Loucy (cell line): Measurements from ENCODE around the gene LIN28B.
A peak's percentile ranks its signal among the peaks of the same experiment; 100 is the strongest.
"Not testable (repeated sequence)": the region's sequence is repeated elsewhere in the genome, so short reads cannot be mapped to it uniquely, and the experiment has no call there.

Experiments used
- H2AFZ ChIP-seq: fragments of 200-600 bp; sonication (generic); 2 replicates; pipeline ENCODE4 v1.6.0; 2016; ENCODE audit warnings: antibody characterized with exemption, mild to moderate bottlenecking, low read length, moderate library complexity
- H3F3A ChIP-seq: fragments of 200-600 bp; 2 replicates; pipeline ENCODE4 v1.6.0; 2016; ENCODE audit warnings: antibody characterized with exemption, low read depth, mild to moderate bottlenecking
- H3K27me3 ChIP-seq: fragments of 200-600 bp; sonication (generic); 2 replicates; pipeline ENCODE4 v1.6.1; 2014; ENCODE audit warnings: low read length, mild to moderate bottlenecking; ENCODE audit not compliant: insufficient read depth, poor library complexity, severe bottlenecking
- H3K36me3 ChIP-seq: fragments of 200-600 bp; sonication (generic); 2 replicates; pipeline ENCODE4 v1.6.1; 2016; ENCODE audit warnings: low read length; ENCODE audit not compliant: insufficient read depth
- H3K4me1 ChIP-seq: fragments of 200-600 bp; sonication (generic); 2 replicates; pipeline ENCODE4 v1.5.1; 2014; ENCODE audit warnings: low read length, mild to moderate bottlenecking; ENCODE audit not compliant: insufficient read depth, poor library complexity, severe bottlenecking
- H3K4me2 ChIP-seq: fragments of 200-600 bp; sonication (generic); 2 replicates; pipeline ENCODE4 v1.6.0; 2014; ENCODE audit warnings: antibody characterized with exemption, low read length, low read depth, mild to moderate bottlenecking; ENCODE audit not compliant: poor library complexity, severe bottlenecking
- H3K4me3 ChIP-seq: fragments of 200-600 bp; sonication (generic); 2 replicates; pipeline ENCODE4 v1.5.1; 2014; ENCODE audit warnings: low read length, mild to moderate bottlenecking, mixed read lengths; ENCODE audit not compliant: poor library complexity, severe bottlenecking
- H3K79me2 ChIP-seq: fragments of 200-600 bp; sonication (generic); 2 replicates; pipeline ENCODE4 v1.6.1; 2014; ENCODE audit warnings: low read length; ENCODE audit not compliant: insufficient read depth
- H3K9ac ChIP-seq: fragments of 200-600 bp; sonication (generic); 2 replicates; pipeline ENCODE4 v1.6.0; 2014; ENCODE audit warnings: mild to moderate bottlenecking, low read depth, low read length, moderate library complexity; ENCODE audit not compliant: poor library complexity, severe bottlenecking
- H3K9me2 ChIP-seq: fragments of 200-600 bp; sonication (generic); replicated peaks from 2 replicates; pipeline ENCODE4 v1.6.1; 2016; ENCODE audit warnings: low read depth, low read length, mixed read lengths
- H3K9me3 ChIP-seq: fragments of 200-600 bp; sonication (generic); 2 replicates; pipeline ENCODE4 v1.6.1; 2014; ENCODE audit warnings: mild to moderate bottlenecking, antibody characterized with exemption, low read length, low read depth; ENCODE audit not compliant: insufficient read depth
- H4K20me1 ChIP-seq: fragments of 200-600 bp; sonication (generic); 2 replicates; pipeline ENCODE4 v1.6.0; 2014; ENCODE audit warnings: antibody characterized with exemption, low read length, mild to moderate bottlenecking; ENCODE audit not compliant: insufficient read depth, poor library complexity, severe bottlenecking
- EZH2phosphoT487 ChIP-seq: fragments of 200-600 bp; IDR thresholded peaks from 2 replicates; pipeline ENCODE4 v1.6.1; 2018; ENCODE audit warnings: antibody characterized with exemption, mild to moderate bottlenecking, moderate library complexity, borderline replicate concordance
- TF ChIP-seq, protein P1 (sequence below): fragments of 200-600 bp; sonication (generic); conservative IDR thresholded peaks from 2 replicates; pipeline ENCODE4 v1.5.1; 2014; ENCODE audit warnings: mild to moderate bottlenecking, antibody characterized with exemption, low read length

The LIN28B gene

DNA sequence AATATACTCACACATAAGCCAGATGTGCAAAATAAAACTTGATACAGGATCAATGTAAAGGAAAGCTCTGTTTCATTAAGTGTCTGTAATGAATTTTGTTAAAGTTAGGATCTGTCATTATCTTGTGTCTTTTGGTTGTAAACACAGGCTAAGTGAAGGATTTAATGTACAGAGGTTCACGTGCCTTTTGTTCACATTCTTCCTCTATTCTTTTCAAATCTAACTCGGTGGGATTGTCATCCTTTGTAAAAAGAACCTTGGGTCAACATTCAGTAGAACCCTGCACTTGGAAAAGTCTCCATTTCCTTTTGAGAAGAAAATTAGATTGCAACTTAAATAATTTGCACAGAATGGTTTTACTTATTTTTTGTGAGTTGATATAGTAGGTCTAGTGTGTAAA, 7.7 kb upstream of the LIN28B start:
- Histone ChIP-seq H3K27me3 (no peaks in the 10 kb centered on the region), H2AFZ (no peak overlapping the region), H3F3A (no peaks in the 10 kb centered on the region), H4K20me1 (no peaks in the 10 kb centered on the region), H3K4me2 (no peak overlapping the region), H3K4me3 (no peak overlapping the region), H3K9ac (no peak overlapping the region), H3K36me3 (no peaks in the 10 kb centered on the region), H3K9me2 (no peaks in the 10 kb centered on the region), H3K4me1 (no peaks in the 10 kb centered on the region), H3K79me2 (no peaks in the 10 kb centered on the region), H3K9me3 (no peaks in the 10 kb centered on the region)
- TF ChIP-seq, protein P1, sequence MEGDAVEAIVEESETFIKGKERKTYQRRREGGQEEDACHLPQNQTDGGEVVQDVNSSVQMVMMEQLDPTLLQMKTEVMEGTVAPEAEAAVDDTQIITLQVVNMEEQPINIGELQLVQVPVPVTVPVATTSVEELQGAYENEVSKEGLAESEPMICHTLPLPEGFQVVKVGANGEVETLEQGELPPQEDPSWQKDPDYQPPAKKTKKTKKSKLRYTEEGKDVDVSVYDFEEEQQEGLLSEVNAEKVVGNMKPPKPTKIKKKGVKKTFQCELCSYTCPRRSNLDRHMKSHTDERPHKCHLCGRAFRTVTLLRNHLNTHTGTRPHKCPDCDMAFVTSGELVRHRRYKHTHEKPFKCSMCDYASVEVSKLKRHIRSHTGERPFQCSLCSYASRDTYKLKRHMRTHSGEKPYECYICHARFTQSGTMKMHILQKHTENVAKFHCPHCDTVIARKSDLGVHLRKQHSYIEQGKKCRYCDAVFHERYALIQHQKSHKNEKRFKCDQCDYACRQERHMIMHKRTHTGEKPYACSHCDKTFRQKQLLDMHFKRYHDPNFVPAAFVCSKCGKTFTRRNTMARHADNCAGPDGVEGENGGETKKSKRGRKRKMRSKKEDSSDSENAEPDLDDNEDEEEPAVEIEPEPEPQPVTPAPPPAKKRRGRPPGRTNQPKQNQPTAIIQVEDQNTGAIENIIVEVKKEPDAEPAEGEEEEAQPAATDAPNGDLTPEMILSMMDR, result no peak
- TF ChIP-seq EZH2phosphoT487, result no peak

- Histone ChIP-seq H3K4me2 (peak overlapping the region; percentile 25), H3K4me3 (no peak overlapping the region), H4K20me1 (no peaks in the 10 kb centered on the region), H3K27me3 (no peaks in the 10 kb centered on the region), H3F3A (no peaks in the 10 kb centered on the region), H3K79me2 (no peaks in the 10 kb centered on the region), H3K9me3 (no peaks in the 10 kb centered on the region), H2AFZ (peak overlapping the region; percentile 42), H3K36me3 (no peaks in the 10 kb centered on the region), H3K4me1 (peaks cover 13% of the 10 kb centered on the region), H3K9ac (no peak overlapping the region), H3K9me2 (no peaks in the 10 kb centered on the region)
- TF ChIP-seq, protein P1, result no peak
- TF ChIP-seq EZH2phosphoT487, result no peak
Observed at GRCh38 chr6:104951677-104952076, 5.2 kb upstream of the LIN28B start.

- Histone ChIP-seq H2AFZ (no peak overlapping the region), H3K4me3 (no peak overlapping the region), H3K36me3 (no peaks in the 10 kb centered on the region), H3F3A (no peaks in the 10 kb centered on the region), H3K9ac (no peak overlapping the region), H3K9me3 (no peaks in the 10 kb centered on the region), H3K79me2 (peaks cover 10% of the 10 kb centered on the region), H4K20me1 (no peaks in the 10 kb centered on the region), H3K4me2 (no peak overlapping the region), H3K27me3 (no peaks in the 10 kb centered on the region), H3K4me1 (peaks cover 13% of the 10 kb centered on the region), H3K9me2 (no peaks in the 10 kb centered on the region)
- TF ChIP-seq, protein P1, result no peak
- no peak for TF ChIP-seq EZH2phosphoT487
Observed at GRCh38 chr6:104952911-104953399, 4.0 kb upstream of the LIN28B start.

DNA sequence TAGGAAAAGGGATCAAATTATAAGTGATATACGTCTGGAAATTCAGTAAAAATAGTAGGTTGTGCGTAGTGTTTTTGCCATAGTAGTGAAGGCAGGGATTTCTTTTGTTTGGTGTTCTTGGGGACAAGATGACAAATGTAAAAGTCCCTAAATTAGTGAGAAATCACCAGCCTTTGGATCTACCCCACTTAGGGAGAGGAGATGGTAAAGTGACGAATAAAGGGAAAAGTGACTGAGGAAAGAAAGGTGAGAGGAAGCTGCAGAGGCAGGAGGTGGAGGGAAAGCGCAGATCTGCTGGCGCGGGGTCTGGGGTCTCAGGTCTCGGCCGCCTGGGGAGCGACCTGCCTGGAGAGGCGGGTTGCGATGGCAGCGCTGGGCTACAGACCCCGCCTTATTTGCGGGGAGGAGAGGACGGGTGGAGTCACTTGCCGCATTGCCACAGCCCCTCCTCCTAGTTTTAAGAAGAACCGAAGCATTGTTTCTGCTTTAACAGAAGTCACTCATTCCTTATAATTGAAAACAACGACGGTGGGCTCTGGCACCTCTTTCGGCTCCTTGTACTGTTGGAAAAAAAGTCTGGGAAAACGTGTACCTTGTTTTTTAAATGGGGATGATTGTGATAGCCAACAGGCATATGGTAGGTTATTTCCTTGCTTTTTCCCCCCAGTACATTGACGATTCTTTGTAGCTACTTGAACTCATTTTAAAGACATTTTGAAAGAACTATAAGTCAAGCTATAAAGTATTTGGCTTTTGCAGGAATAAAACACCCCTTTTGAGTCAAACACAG, 3.3 kb upstream of the LIN28B start:
- H3K9ac ChIP-seq, H3K9me2 ChIP-seq, H3K9me3 ChIP-seq, H3K27me3 ChIP-seq, H2AFZ ChIP-seq, H3F3A ChIP-seq, H4K20me1 ChIP-seq, H3K4me3 ChIP-seq, H3K4me2 ChIP-seq, H3K36me3 ChIP-seq: not testable (repeated sequence)
- peaks cover 13% of the 10 kb centered on the region for H3K4me1 ChIP-seq
- peaks cover 17% of the 10 kb centered on the region for H3K79me2 ChIP-seq
